Fibroblast of skin of left quadriceps (primary cell): ENCODE measurements around the gene ATG9B.

ENCODE experiments used
- DNase-seq, 2 experiments: peaks; one replicate each; pipeline ENCODE4 v3.0.0-alpha.2; 2013; ENCODE audit warnings: low read depth in 2 of 2

The ATG9B gene

DNA sequence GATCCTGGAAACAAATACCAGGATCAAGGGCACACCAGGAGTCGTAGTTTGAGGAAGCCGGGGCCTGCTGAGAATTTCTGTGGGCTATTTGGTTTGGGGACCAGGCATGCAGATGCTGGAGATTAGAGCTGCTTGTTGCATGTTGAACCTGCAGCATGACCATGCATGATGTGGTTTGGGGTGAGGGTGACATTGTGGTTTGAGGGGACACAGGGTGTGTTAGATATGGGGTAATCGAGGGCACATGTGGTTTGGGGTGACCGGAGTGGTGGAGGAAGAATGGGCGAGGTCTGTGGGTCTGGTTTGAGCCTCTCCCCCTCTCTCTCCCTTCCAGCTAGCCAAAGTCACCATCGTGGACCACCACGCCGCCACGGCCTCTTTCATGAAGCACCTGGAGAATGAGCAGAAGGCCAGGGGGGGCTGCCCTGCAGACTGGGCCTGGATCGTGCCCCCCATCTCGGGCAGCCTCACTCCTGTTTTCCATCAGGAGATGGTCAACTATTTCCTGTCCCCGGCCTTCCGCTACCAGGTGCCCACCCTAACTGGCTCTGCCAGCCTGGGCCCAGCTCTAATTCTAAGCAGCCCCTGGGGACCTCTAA is 23.3 kb downstream of the ATG9B start:
- no peak for DNase-seq

DNA sequence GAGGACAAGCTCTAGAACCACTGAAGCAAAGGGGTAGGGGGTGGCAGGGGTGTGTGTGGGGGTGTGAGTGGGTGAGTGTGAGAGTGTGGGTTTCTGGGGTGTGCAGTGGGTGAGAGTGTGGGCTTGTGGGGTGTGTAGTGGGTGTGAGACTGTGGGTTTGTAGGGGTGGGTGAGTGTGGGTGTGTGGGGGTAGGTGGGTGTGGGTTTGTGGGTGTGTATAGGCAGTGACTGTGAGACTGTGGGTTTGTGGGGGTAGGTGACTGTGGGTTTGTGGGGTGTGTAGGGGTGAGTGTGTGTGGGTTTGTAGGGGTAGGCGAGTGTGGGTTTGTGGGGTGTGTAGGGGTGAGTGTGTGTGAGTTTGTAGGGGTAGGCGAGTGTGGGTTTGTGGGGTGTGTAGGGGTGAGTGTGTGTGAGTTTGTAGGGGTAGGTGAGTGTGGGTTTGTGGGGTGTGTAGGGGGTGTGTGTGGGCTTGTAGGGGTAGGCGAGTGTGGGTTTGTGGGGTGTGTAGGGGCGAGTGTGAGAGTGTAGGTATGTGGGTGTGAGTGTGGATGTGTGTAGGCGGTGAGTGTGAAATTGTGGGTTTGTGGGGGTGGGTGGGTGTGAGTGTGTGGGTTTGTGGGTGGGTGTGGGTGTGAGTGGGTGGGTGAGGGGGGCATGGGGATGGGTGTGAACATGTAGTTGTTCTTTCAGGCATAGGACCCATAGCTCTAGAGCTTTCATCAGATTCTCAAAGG is 24.6 kb downstream of the ATG9B start:
- DNase-seq = no peak

DNA sequence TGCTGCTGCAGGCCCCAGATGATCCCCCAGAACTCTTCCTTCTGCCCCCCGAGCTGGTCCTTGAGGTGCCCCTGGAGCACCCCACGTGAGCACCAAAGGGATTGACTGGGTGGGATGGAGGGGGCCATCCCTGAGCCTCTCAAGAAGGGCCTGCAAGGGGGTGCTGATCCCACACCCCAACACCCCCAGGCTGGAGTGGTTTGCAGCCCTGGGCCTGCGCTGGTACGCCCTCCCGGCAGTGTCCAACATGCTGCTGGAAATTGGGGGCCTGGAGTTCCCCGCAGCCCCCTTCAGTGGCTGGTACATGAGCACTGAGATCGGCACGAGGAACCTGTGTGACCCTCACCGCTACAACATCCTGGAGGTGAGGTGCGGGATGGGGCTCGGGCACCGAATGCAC is 25.3 kb downstream of the ATG9B start:
- no peak for DNase-seq

- no peak for DNase-seq
These were observed 26.0 kb downstream of the ATG9B start for GRCh38 chr7:150998341-150998740.

DNA sequence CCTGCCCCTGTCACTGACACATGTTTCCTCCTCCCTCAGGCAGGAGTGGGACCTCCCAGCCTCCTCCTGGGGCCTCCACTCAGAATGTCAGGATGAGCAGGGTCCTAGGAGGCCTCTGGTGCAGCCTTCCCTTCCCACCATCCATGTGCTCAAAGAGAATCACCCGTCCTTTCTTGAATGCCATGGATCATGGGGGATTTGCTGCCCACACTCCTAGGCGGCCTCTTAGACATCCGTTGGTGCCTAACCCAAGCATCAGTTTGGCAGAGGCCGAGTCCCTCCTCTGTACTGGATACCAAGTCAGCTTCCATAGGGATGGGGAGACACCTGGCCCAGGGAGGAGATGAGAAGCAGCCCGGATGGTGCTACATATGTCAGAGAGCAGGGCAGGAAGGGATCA is 26.5 kb downstream of the ATG9B start:
- no peak for DNase-seq

GRCh38 chr7:150997075-150997511 is 27.2 kb downstream of the ATG9B start:
- DNase-seq = no peak

- no peak for DNase-seq
These were observed 27.8 kb downstream of the ATG9B start for GRCh38 chr7:150996376-150997074.

- no peak for DNase-seq
These were observed 29.3 kb downstream of the ATG9B start for GRCh38 chr7:150994838-150995510.

- no peak for DNase-seq
These were observed 30.0 kb downstream of the ATG9B start for GRCh38 chr7:150994141-150994837.

- no peak for DNase-seq
These were observed 30.8 kb downstream of the ATG9B start for GRCh38 chr7:150993511-150993910.

DNA sequence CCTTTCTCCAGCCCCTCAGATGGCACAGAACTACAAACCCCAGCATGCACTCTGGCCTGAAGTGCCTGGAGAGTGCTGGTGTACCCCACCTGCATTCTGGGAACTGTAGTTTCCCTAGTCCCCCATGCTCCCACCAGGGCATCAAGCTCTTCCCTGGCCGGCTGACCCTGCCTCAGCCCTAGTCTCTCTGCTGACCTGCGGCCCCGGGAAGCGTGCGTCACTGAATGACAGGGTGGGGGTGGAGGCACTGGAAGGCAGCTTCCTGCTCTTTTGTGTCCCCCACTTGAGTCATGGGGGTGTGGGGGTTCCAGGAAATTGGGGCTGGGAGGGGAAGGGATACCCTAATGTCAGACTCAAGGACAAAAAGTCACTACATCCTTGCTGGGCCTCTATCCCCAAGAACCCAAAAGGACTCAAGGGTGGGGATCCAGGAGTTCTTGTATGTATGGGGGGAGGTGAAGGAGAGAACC is 31.4 kb downstream of the ATG9B start:
- DNase-seq = no peak

- no peak for DNase-seq
These were observed 32.1 kb downstream of the ATG9B start for GRCh38 chr7:150992051-150992640.

DNA sequence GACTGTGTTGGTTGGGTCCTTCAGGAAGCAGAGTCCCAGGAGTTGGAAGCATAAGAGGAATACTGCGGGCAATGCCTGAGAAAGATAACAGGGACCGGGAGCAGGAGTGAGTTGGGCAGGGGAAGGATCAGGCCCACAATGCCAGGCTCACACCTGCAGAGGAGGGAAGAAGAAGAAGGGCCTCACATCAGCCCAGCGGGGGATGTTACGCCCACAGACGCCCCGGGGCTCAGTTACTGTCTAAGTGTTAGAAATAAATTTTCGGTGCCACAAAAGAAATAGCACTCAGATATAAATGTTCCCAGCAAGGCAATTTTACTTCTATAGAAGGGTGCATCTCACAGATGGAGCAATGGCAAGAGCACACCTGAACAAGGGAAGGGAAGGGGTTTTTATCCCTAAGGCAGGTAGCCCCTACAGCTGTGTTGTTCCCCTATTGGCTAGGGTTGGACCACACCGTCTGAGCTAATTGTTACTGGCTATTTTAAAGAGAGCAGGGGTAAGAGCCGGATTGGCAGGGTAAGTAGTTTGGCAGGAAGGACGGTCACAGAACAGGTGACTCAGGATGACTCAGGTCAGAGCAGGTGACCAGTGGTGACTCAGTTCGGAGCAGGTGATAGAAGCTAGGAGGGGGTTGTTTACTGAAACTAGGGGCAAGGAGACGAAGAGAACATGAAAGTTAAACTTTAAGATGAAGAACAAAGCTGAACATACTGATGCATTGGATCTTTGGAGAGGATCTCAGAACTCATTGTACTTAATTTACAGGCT is 33.7 kb downstream of the ATG9B start, which contains the start of gene NOS3:
Gene NOS3 (plus strand): TSS at position 602 of the 771 bp plus-strand sequence. CDS start 2,787 bp downstream, outside the sequence.
- DNase-seq = no peak

DNA sequence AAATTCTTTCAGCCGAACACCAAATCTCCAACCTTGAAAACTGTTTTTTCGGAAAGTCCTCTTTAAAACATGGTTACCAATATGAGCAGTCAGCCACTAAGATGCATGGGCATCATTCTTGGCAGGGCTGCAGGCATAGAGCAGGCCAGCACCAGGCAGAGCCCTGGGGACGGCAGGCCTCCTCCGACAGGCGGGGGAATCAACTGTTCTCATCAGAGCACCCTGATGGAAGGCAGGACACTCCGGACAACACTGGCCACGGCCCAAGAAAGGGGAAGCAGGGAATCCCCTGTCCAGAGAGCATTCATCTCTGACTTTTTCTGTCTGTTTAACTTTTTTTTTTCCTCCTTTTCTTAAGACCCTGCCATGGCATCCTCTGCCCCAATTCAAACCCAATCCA is 34.8 kb downstream of the ATG9B start:
- no peak for DNase-seq

DNA sequence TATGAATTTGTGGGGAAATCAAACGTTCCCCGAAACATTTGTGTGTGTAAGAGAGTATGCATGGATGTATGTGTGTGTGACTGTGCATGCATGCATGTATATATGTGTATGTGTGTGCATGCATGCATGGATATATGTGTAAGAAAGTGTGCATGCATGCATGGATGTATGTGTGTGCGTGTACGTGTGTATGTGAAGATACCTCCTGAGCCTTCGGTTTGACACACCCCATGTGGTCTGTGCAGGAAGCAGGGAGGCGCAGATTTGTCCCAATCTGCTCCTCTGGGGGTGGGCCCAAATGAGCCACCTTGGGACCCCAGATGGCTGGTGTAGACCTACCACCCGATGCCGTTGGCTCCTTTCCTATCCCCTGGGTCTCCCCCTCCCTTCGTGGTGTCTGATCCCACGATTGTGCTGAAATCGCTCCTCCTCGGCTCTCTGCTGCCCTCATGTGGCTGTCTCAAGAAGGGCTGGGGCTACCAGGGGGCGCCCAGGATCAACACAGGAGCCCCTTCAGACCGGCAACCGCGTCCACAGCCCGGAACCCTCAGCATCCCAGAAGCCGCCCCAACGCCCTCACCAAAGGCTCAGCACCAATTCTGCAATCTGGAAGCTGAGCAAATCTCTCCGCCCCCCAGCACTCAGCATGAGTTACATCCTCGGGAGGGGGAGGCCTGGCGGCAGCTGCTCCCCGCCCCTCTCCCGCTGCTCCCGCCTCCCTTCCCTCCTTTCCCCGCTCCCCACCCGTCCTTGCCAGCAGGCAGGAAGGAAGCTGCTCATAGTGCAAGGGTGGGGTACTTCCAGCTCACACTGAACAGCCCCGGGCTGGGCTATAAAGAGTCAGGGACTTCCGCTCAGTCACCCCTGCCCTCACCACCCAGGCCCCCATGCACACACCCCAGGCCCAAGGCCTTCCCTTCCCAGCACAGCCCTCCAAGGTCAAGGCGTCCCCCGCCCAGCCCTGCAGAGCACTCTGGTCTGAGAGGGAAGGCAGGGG is 35.8 kb downstream of the ATG9B start:
- no peak for DNase-seq

DNA sequence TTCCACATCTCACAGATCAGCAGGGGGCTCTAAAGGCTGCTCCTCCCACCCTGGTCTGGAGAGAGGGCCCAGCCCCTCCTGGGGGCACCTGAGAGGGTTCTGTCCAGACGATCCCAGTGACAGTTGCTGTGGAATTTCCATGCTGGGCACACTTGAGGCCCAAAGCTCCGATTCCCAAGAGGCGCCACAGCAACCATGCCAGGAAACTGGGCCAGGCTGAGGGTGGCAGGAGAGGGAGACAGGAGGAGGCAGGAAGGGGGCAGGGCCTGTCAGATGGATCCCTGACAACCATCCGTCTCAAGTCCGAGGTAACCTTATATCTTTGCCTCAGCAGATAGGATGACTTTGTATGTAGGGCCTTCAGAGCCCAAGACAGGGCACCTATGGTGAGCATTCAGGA is 37.7 kb downstream of the ATG9B start:
- DNase-seq = no peak

DNA sequence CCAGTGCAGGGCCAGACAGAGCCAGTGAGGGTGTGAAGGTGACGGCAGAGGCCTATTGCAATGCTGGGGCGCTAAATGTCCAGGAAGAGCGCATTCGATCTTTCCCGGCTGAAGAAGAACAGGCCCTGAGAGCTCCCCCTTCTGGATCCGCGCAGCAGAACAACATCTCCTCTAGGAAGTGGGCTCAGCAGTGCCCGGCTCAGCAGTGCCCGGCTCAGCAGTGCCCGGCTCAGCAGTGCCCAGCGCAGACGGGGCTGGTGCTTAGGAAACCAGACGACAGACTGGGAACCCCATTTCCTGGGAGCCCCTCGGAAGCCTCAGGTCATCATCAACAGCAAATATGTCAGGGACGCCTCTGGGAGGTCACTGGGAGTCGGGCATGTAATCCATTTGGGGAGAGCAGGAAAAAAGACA is 38.2 kb downstream of the ATG9B start:
- DNase-seq = no peak

DNA sequence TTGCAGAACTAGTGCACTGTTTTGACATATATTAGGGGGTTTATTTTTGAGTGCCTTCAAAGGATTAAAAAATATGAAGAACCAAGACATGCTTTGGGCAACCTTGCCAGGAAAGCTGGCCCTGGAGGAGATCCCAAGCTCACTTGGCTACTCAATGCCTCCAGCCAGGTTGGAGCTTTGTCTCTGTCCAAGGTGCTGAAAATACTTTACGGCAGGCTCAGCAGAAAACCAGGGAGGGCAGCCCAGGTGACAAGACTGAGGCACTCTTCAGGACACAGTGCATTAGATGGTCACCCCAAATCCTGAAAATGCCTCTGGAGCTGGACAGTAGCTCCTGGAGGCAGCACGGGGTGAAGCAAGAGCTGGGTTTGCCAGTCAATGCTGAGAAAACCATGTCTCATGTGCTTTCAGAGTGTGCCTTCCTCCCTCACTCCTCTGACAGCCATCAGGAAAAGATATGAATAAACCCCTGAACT is 40.4 kb downstream of the ATG9B start:
- DNase-seq = no peak

- DNase-seq = no peak
These were observed 41.9 kb downstream of the ATG9B start for GRCh38 chr7:150982351-150982750.
